ENCODE results near the gene DDT. TPM values are rescaled to one million over a fixed set of nuclear protein-coding genes. Genes with fewer than 3 reads are reported as not detected.

The DDT gene
- polyA plus RNA-seq, 2 of the 4 experiments (the other 2 are of a cell fraction), result 119 to 173 TPM

- no peak for DNase-seq (ENCODE audit: low read depth in 1 of 2, low spot score in 1 of 2)
- Histone ChIP-seq H3K4me1 (no peaks in the 10 kb centered on the region), H3K4me2 (no peak overlapping the region), H3K4me3 (no peak overlapping the region), H3K27ac (no peak overlapping the region), H3K9me3 (no peaks in the 10 kb centered on the region)
- ATAC-seq, result no peak
- ChIA-PET CTCF (no interaction called here), POLR2A (no interaction called here)
- WGBS (ENCODE audit: missing lambda C conversion rate), result 100% methylated on average over 1 of the region's 10 CpGs
- TF ChIP-seq PHF8 (IDR thresholded peaks at IDR 0.05; ENCODE audit: borderline replicate concordance, low read depth) (no peak), KDM5A (IDR thresholded peaks at IDR 0.05) (no peak), SMC3 (IDR thresholded peaks at IDR 0.05) (no peak), HDAC2 (IDR thresholded peaks at IDR 0.05) (no peak), MAZ (IDR thresholded peaks at IDR 0.05; ENCODE audit: borderline replicate concordance, low read depth, low read length) (no peak), NR3C1 (IDR thresholded peaks at IDR 0.05) (no peak), ATOH8 (CRISPR knock-in tag; IDR thresholded peaks at IDR 0.05; ENCODE audit: low read depth) (no peak), ZFP36 (IDR thresholded peaks at IDR 0.05; ENCODE audit: borderline replicate concordance, partially characterized antibody) (no peak), SREBF2 (IDR thresholded peaks at IDR 0.05) (no peak), MYC (IDR thresholded peaks at IDR 0.05; ENCODE audit: borderline replicate concordance, low read length) (no peak), NPAS2 (CRISPR knock-in tag; IDR thresholded peaks at IDR 0.05; ENCODE audit: borderline replicate concordance) (no peak), CHD4 (IDR thresholded peaks at IDR 0.05; ENCODE audit: borderline replicate concordance) (no peak), RFX5 (IDR thresholded peaks at IDR 0.05) (no peak), PBX3 (IDR thresholded peaks at IDR 0.05) (no peak)
- TF ChIP-seq, protein P1, sequence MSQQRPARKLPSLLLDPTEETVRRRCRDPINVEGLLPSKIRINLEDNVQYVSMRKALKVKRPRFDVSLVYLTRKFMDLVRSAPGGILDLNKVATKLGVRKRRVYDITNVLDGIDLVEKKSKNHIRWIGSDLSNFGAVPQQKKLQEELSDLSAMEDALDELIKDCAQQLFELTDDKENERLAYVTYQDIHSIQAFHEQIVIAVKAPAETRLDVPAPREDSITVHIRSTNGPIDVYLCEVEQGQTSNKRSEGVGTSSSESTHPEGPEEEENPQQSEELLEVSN (IDR thresholded peaks at IDR 0.05; ENCODE audit: borderline replicate concordance, low read depth), result no peak
- no peak for FAIRE-seq
Measured at GRCh38 chr22:24006207-24006913, 32.1 kb upstream of the DDT start.

DNA sequence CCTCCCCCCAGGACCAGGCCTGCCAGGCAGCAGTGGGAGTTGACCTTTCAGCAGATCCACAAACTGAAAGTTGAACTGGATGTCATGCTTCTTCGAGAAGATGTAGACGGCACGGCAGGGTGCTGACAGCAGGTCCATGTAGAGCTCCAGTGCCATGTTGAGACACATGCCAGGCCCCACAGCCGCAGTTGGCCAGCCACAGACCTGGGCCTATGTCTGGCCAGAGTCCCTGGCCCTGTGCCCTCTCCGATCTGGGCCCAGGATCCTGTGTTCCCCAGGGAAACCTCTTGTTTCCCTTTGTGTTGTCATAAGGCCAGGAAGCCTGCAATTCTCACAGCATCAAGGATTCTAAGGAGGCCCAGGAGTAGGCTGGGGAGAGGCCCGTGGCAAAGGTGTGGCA is 31.0 kb upstream of the DDT start, which contains the start of gene GSTT4:
TSS of gene GSTT4 (minus strand) at position 253 of the 400 bp plus-strand sequence. CDS start at position 156, 97 bp downstream.
- Histone ChIP-seq H3K4me1 (no peaks in the 10 kb centered on the region), H3K27ac (no peak within 1 kb of the TSS), H3K4me2 (no peak within 1 kb of the TSS), H3K4me3 (no peak within 1 kb of the TSS), H3K9me3 (no peaks in the 10 kb centered on the region)
- FAIRE-seq (no peak), DNase-seq (ENCODE audit: low read depth in 1 of 2, low spot score in 1 of 2) (no peak), ATAC-seq (no peak)
- WGBS (ENCODE audit: missing lambda C conversion rate), result 63% methylated on average over 4 of the region's 6 CpGs
- TF ChIP-seq HOXB5 (CRISPR knock-in tag; IDR thresholded peaks at IDR 0.05) (no peak), MAFK (IDR thresholded peaks at IDR 0.05; ENCODE audit: partially characterized antibody) (no peak), ZSCAN20 (CRISPR knock-in tag; IDR thresholded peaks at IDR 0.05) (no peak), BHLHE40 (IDR thresholded peaks at IDR 0.05; ENCODE audit: low read depth, low read length) (no peak), JUN (IDR thresholded peaks at IDR 0.05) (no peak), EHF (CRISPR knock-in tag; IDR thresholded peaks at IDR 0.05) (no peak), EHMT2 (IDR thresholded peaks at IDR 0.05; ENCODE audit: low read depth) (no peak), HDAC2 (IDR thresholded peaks at IDR 0.05) (no peak), FOSB (CRISPR knock-in tag; IDR thresholded peaks at IDR 0.05) (no peak), MYC (IDR thresholded peaks at IDR 0.05; ENCODE audit: borderline replicate concordance, low read length) (no peak), KDM1A (IDR thresholded peaks at IDR 0.05; ENCODE audit: low read depth) (no peak), FOSL2 (IDR thresholded peaks at IDR 0.05) (no peak), FOSL2 (CRISPR knock-in tag; IDR thresholded peaks at IDR 0.05) (no peak), NR3C1 (IDR thresholded peaks at IDR 0.05) (no peak), CHD4 (IDR thresholded peaks at IDR 0.05; ENCODE audit: borderline replicate concordance) (no peak), RCOR1 (IDR thresholded peaks at IDR 0.05; ENCODE audit: low read depth, low read length) (no peak)
- TF ChIP-seq, protein P1 (IDR thresholded peaks at IDR 0.05; ENCODE audit: borderline replicate concordance, low read depth), result no peak
- POLR2A ChIA-PET, result no interaction called here
- CTCF ChIA-PET, result interaction anchor here (2.0 kb wide), 1 partner anchor 184 kb away, joined by 5 read pairs; no protein-coding TSS in a partner anchor

Data from A549 (cell line).